ENCODE measurements around the gene LRRFIP2.

Gene LRRFIP2

GRCh38 chr3:37197810-37198371, 23.5 kb upstream of the LRRFIP2 start:
- no peak overlapping the region for H2AFZ ChIP-seq (ENCODE audit: low read depth)

GRCh38 chr3:37194533-37194932, 20.2 kb upstream of the LRRFIP2 start:
- no peaks in the 10 kb centered on the region for H3K36me3 ChIP-seq (ENCODE audit: insufficient read depth)
- no peaks in the 10 kb centered on the region for H3K79me2 ChIP-seq (ENCODE audit: insufficient read depth, low read depth)
- H4K20me1 ChIP-seq (ENCODE audit: insufficient read depth), result no peaks in the 10 kb centered on the region
- H3K27me3 ChIP-seq (ENCODE audit: insufficient read depth, low read depth), result no peaks in the 10 kb centered on the region
- no peak overlapping the region for H3K27ac ChIP-seq
- TF ChIP-seq CTCF (conservative IDR thresholded peaks at IDR 0.05; ENCODE audit: low read depth, low read length), result no peak
- no peak overlapping the region for H3K4me2 ChIP-seq
- no peak overlapping the region for H3K9ac ChIP-seq
- H3K4me3 ChIP-seq (IDR thresholded peaks at IDR 0.05; ENCODE audit: insufficient read depth, low read depth, low read length), result no peak overlapping the region
- no peaks in the 10 kb centered on the region for H3K4me1 ChIP-seq (ENCODE audit: low read depth, poor library complexity, severe bottlenecking)
- H2AFZ ChIP-seq (ENCODE audit: low read depth), result no peak overlapping the region

More at GRCh38 chr3:37197810-37198371, 23.5 kb upstream of the LRRFIP2 start:
- Histone ChIP-seq H3K4me2 (no peak overlapping the region), H3K27me3 (ENCODE audit: insufficient read depth, low read depth) (no peaks in the 10 kb centered on the region), H3K4me3 (IDR thresholded peaks at IDR 0.05; ENCODE audit: insufficient read depth, low read depth, low read length) (no peak overlapping the region), H3K4me1 (ENCODE audit: low read depth, poor library complexity, severe bottlenecking) (no peaks in the 10 kb centered on the region), H3K36me3 (ENCODE audit: insufficient read depth) (no peaks in the 10 kb centered on the region), H3K9ac (no peak overlapping the region), H4K20me1 (ENCODE audit: insufficient read depth) (no peaks in the 10 kb centered on the region), H3K79me2 (ENCODE audit: insufficient read depth, low read depth) (no peaks in the 10 kb centered on the region), H3K27ac (no peak overlapping the region)
- TF ChIP-seq CTCF (conservative IDR thresholded peaks at IDR 0.05; ENCODE audit: low read depth, low read length), result no peak

GRCh38 chr3:37190667-37191066, 16.3 kb upstream of the LRRFIP2 start:
- no peak overlapping the region for H3K27ac ChIP-seq
- H3K4me3 ChIP-seq (IDR thresholded peaks at IDR 0.05; ENCODE audit: insufficient read depth, low read depth, low read length), result no peak overlapping the region
- H3K36me3 ChIP-seq (ENCODE audit: insufficient read depth), result no peaks in the 10 kb centered on the region
- no peak overlapping the region for H3K4me2 ChIP-seq
- TF ChIP-seq CTCF (conservative IDR thresholded peaks at IDR 0.05; ENCODE audit: low read depth, low read length), result no peak
- H4K20me1 ChIP-seq (ENCODE audit: insufficient read depth), result no peaks in the 10 kb centered on the region
- no peaks in the 10 kb centered on the region for H3K4me1 ChIP-seq (ENCODE audit: low read depth, poor library complexity, severe bottlenecking)
- no peak overlapping the region for H2AFZ ChIP-seq (ENCODE audit: low read depth)
- H3K9ac ChIP-seq, result no peak overlapping the region
- H3K27me3 ChIP-seq (ENCODE audit: insufficient read depth, low read depth), result no peaks in the 10 kb centered on the region
- no peaks in the 10 kb centered on the region for H3K79me2 ChIP-seq (ENCODE audit: insufficient read depth, low read depth)

- no peaks in the 10 kb centered on the region for H3K27me3 ChIP-seq (ENCODE audit: insufficient read depth, low read depth)
- H3K36me3 ChIP-seq (ENCODE audit: insufficient read depth), result no peaks in the 10 kb centered on the region
- H3K79me2 ChIP-seq (ENCODE audit: insufficient read depth, low read depth), result no peaks in the 10 kb centered on the region
- H3K4me3 ChIP-seq (IDR thresholded peaks at IDR 0.05; ENCODE audit: insufficient read depth, low read depth, low read length), result no peak overlapping the region
- H4K20me1 ChIP-seq (ENCODE audit: insufficient read depth), result no peaks in the 10 kb centered on the region
- H3K4me2 ChIP-seq, result no peak overlapping the region
- H3K4me1 ChIP-seq (ENCODE audit: low read depth, poor library complexity, severe bottlenecking), result no peaks in the 10 kb centered on the region
- no peak overlapping the region for H3K27ac ChIP-seq
- no peak overlapping the region for H2AFZ ChIP-seq (ENCODE audit: low read depth)
- H3K9ac ChIP-seq, result no peak overlapping the region
- no peak for TF ChIP-seq CTCF (conservative IDR thresholded peaks at IDR 0.05; ENCODE audit: low read depth, low read length)
Observed at GRCh38 chr3:37189109-37189508, 14.7 kb upstream of the LRRFIP2 start.

Measured in KMS-11 (cell line).